Chondrocyte (in vitro differentiated cells): ENCODE measurements around the gene C7. TPM values are rescaled to one million over a fixed set of nuclear protein-coding genes. Genes with fewer than 3 reads are reported as not detected.
"Not testable (repeated sequence)": the region's sequence is repeated elsewhere in the genome, so short reads cannot be mapped to it uniquely, and the experiment has no call there.

Experiments used
- DNase-seq: peaks from one replicate; pipeline ENCODE4 v3.0.0; 2021; ENCODE audit warnings: mixed read lengths, low spot score
- H3K27ac Mint-ChIP-seq: one replicate; pipeline ENCODE4 v1.8.0; 2021; ENCODE audit warnings: mild to moderate bottlenecking, moderate library complexity, mixed read lengths; ENCODE audit not compliant: unreplicated experiment
- H3K27me3 Mint-ChIP-seq: 2 replicates; pipeline ENCODE4 v1.8.0; 2021; ENCODE audit warnings: low read depth, mixed read lengths
- H3K36me3 Mint-ChIP-seq: 2 replicates; pipeline ENCODE4 v1.8.0; 2021; ENCODE audit warnings: low read depth, mixed read lengths
- H3K4me1 Mint-ChIP-seq: 2 replicates; pipeline ENCODE4 v1.8.0; 2021; ENCODE audit warnings: low read depth, mild to moderate bottlenecking, mixed read lengths
- H3K4me3 Mint-ChIP-seq: one replicate; pipeline ENCODE4 v1.8.0; 2021; ENCODE audit warnings: mild to moderate bottlenecking, moderate library complexity, mixed read lengths; ENCODE audit not compliant: unreplicated experiment
- H3K9me3 Mint-ChIP-seq: 2 replicates; pipeline ENCODE4 v1.8.0; 2021; ENCODE audit warnings: low read depth, mixed read lengths
- total RNA-seq: library from RNA; stranded (reverse); gene quantifications from 3 replicates; pipeline ENCODE4 v1.2.1, GENCODE V29; 2021
- TF ChIP-seq, protein P1 (sequence below): fragments of 200-600 bp; sonication (generic); IDR thresholded peaks from 2 replicates; pipeline ENCODE4 v1.5.0; 2021; ENCODE audit warnings: antibody characterized with exemption, mild to moderate bottlenecking, moderate library complexity

C7 gene
- total RNA-seq, 1 donor from 2014 or later = not detected

DNA sequence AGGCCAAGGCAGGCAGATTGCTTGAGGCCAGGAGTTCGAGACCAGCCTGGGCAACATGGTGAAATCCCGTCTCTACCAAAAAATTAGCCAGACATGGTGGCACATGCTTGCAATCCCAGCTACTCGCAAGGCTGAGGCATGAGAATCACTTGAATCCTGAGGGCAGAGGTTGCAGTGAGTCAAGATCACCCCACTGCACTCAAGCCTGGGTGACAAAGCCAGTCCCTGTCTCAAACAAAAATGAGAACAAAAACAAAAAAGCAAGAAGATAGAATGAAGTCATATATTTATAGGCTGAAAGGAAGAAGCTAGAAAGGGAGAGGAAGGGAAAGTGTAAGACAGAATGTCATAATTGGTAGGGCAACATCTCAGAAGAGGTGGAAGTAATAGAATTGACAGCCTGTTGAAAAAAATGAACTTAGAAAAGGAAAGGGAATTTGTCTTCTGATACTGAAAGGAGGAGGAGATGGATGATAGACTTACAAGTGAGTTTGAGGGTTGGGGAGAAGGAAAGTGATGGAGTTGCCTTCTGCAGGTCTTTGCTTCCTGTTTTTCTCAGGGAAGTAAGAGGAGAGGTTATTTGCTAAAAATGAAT is 35.9 kb upstream of the C7 start:
- H3K4me3 Mint-ChIP-seq = no peak overlapping the region
- H3K36me3 Mint-ChIP-seq = peaks cover 4% of the 10 kb centered on the region
- TF ChIP-seq, protein P1, sequence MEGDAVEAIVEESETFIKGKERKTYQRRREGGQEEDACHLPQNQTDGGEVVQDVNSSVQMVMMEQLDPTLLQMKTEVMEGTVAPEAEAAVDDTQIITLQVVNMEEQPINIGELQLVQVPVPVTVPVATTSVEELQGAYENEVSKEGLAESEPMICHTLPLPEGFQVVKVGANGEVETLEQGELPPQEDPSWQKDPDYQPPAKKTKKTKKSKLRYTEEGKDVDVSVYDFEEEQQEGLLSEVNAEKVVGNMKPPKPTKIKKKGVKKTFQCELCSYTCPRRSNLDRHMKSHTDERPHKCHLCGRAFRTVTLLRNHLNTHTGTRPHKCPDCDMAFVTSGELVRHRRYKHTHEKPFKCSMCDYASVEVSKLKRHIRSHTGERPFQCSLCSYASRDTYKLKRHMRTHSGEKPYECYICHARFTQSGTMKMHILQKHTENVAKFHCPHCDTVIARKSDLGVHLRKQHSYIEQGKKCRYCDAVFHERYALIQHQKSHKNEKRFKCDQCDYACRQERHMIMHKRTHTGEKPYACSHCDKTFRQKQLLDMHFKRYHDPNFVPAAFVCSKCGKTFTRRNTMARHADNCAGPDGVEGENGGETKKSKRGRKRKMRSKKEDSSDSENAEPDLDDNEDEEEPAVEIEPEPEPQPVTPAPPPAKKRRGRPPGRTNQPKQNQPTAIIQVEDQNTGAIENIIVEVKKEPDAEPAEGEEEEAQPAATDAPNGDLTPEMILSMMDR = no peak
- H3K4me1 Mint-ChIP-seq = no peaks in the 10 kb centered on the region
- no peak overlapping the region for H3K27ac Mint-ChIP-seq
- H3K9me3 Mint-ChIP-seq = no peaks in the 10 kb centered on the region
- no peak for DNase-seq
- H3K27me3 Mint-ChIP-seq = peaks cover 27% of the 10 kb centered on the region

DNA sequence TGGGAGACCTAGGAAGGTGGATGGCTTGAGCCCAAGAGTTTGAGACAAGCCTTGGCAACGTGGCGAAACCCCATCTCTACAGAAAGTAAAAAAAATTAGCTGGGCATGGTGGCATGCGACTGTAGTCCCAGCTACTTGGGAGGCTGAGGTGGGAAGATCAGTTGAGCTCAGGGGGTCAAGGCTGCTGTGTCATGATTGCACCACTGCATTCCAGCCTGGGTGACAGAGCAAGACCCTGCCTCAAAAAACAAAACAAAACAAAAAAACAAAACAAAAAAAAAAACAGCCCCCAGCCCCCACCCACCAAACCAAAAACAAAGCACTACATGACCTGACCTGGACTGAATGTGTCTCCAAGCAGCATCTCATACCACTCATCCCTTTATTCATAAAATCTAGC is 33.3 kb upstream of the C7 start:
- TF ChIP-seq, protein P1 = no peak
- Mint-ChIP-seq H3K4me3 (no peak overlapping the region), H3K27ac (no peak overlapping the region), H3K27me3 (peaks cover 28% of the 10 kb centered on the region), H3K36me3 (peaks cover 4% of the 10 kb centered on the region), H3K4me1 (no peaks in the 10 kb centered on the region), H3K9me3 (no peaks in the 10 kb centered on the region)
- no peak for DNase-seq

DNA sequence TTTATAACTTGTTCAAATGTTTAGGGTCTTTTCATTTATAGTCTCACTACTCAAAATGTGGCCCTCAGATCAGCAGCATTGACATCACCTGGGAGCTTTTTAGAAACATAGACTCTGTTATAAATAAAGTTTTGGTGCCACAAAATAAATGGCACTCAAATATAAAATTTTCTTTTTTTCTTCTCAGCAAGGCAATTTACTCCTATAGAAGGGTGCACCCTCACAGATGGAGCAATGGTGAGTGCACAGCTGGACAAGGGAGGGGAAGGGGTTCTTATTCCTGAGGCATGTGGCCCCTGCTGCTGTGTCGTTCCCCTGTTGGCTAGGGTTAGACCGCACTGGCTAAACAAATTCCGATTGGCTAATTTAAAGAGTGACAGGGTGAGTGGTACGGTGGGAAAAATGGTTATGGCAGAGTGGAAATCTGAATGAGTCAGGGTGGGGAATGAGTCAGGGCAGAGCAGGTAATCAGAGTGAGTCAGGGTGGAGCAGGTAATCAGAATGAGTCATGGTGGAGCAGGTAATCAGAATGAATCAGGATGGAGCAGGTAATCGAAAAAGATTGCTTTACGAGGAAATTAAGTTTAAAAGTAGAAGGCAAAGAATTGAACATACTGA is 31.8 kb upstream of the C7 start:
- Mint-ChIP-seq H3K27ac (no peak overlapping the region), H3K36me3 (peaks cover 10% of the 10 kb centered on the region), H3K4me3 (no peak overlapping the region), H3K27me3 (peaks cover 34% of the 10 kb centered on the region), H3K4me1 (no peaks in the 10 kb centered on the region), H3K9me3 (peaks cover 5% of the 10 kb centered on the region)
- no peak for DNase-seq
- TF ChIP-seq, protein P1 = no peak

DNA sequence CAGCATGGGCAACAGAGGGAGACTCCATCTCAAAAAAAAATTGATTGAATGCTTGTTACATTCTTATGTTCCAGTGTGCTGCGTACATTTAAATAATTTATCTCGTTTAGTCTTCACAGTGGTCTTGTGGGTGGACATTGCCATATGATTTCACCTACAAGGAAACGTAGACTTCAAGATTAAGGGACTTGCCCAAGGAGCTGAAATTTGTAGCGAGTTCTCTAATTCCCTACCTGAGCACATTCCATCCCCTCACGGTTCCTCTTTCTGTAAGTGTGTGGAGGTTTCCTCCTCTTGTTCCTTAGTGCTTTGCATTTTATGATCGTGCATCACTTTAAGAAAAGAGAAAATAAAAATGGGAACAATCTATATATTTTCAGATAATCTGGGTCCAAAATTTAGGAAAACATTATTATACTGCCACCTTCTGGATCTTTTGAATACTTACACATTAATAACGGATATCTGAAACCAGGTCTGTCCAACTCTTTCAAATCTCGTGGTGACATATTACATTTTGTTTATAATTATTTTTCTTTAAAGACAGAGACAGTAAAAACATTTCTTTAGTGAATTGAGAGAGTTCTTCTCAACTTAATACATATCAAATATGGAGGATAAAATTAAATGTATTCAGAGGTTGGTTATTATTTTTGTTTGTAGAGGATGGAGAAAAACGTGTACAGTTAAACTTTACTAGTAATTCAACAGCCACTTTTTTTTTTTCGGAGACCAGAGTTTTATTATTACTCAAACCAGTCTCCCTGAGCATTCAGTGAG is 29.9 kb upstream of the C7 start:
- Mint-ChIP-seq H3K27me3 (peaks cover 30% of the 10 kb centered on the region), H3K27ac (no peak overlapping the region), H3K4me3 (no peak overlapping the region), H3K36me3 (peaks cover 10% of the 10 kb centered on the region), H3K9me3 (peaks cover 5% of the 10 kb centered on the region), H3K4me1 (no peaks in the 10 kb centered on the region)
- DNase-seq = no peak
- TF ChIP-seq, protein P1 = peak; percentile 89

DNA sequence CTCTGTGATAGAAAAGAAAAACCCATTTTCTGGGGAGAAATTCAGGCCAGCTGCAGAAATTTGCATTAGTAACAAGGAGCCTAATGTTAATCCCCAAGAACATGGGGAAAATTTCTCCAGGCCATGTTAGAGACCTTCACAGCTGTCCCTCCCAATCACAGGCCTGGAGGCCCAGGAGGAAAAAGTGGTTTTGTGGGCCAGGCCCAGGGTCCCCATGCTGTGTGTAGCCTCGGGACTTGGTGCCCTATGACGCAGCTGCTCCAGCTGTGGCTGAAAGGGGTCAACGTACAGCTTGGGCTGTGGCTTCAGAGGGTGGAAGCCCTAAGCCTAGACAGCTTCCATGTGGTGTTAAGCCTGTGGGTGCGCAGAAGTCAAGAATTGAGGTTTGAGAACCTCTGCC is 27.0 kb upstream of the C7 start:
- TF ChIP-seq, protein P1 = no peak
- no peak for DNase-seq
- peaks cover 5% of the 10 kb centered on the region for H3K9me3 Mint-ChIP-seq
- no peak overlapping the region for H3K4me3 Mint-ChIP-seq
- H3K4me1 Mint-ChIP-seq = no peaks in the 10 kb centered on the region
- H3K36me3 Mint-ChIP-seq = peaks cover 8% of the 10 kb centered on the region
- no peak overlapping the region for H3K27ac Mint-ChIP-seq
- peaks cover 26% of the 10 kb centered on the region for H3K27me3 Mint-ChIP-seq

DNA sequence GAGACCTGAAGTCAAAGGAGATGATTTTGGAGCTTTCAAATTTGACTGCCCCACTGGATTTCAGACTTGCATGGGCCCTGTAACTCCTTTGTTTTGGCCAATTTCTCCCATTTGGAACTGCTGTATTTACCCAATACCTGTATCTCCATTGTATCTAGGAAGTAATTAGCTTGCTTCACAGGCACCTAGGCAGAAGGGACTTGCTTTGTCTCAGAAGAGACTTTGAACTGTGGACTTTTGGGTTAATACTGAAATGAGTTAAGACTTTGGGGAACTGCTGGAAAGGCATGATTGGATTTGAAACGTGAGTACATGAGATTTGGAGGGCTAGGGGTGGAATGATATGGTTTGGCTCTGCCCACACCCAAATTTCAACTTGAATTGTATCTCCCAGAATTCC is 26.2 kb upstream of the C7 start:
- not testable (repeated sequence) for DNase-seq, H3K9me3 Mint-ChIP-seq, H3K36me3 Mint-ChIP-seq, H3K27ac Mint-ChIP-seq, H3K4me1 Mint-ChIP-seq, H3K4me3 Mint-ChIP-seq
- peaks cover 29% of the 10 kb centered on the region for H3K27me3 Mint-ChIP-seq

DNA sequence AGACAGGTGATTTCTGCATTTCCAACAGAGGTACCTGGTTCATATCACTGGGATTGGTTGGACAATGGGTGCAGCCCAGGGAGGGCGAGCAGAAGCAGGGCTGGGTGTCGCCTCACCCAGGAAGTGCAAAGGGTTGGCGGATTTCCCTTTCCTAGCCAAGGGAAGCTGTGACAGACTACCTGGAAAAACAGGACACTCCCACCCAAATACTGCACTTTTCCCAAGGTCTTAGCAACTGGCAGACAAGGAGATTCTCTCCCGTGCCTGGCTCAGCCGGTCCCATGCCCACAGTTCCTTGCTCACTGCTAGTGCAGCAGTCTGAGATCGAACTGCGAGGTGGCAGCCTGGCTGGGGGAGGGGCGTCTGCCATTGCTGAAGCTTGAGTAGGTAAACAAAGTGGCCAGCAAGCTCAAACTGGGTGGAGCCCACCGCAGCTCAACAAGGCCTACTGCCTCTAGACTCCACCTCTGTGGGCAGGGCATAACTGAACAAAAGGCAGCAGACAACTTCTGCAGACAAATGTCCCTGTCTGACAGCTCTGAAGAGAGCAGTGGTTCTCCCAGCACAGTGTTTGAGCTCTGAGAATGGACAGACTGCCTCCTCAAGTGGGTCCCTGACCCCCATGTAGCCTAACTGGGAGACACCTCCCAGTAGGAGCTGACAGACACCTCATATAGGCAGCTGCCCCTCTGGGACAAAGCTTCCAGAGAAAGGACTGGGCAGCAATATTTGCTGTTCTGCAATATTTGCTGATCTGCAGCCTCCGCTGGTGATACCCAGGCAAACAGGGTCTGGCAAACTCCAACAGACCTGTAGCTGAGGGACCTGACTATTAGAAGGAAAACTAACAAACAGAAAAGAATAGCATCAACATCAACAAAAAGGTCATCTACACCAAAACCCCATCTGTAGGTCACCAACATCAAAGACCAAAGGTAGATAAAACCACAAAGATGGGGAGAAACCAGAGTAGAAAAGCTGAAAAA is 13.6 kb upstream of the C7 start:
- H3K4me1 Mint-ChIP-seq, H3K27ac Mint-ChIP-seq, H3K4me3 Mint-ChIP-seq, H3K36me3 Mint-ChIP-seq, DNase-seq: not testable (repeated sequence)
- peaks cover 24% of the 10 kb centered on the region for H3K27me3 Mint-ChIP-seq
- peaks cover 10% of the 10 kb centered on the region for H3K9me3 Mint-ChIP-seq
